HG03342 (cell line): ENCODE results near the gene TESK2.
A peak's percentile ranks its signal among the peaks of the same experiment; 100 is the strongest.

Experiments
- ATAC-seq: cut with Tn5 transposase; IDR thresholded peaks from one replicate; pipeline ENCODE4 v1.9.1; 2021; ENCODE audit warnings: mild to moderate bottlenecking, moderate library complexity; ENCODE audit not compliant: unreplicated experiment

TESK2 gene

DNA sequence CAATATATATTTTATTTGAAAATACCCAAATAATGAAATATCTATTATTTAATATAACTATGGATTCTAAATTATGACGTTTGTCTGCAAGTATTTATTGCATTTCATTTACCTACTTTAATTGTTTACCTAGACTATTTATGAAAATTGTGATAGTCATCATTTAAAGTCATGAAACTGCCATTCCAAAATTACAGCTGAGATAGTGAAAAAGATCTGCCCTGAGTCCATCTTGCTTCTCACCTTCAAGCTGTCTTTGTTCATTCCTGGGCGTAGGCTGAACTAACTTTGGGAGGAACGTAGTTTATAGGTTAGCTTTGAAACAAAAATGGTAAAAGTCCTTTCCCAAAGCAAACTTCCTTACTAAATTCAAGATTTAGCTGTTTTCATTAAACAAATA, 176.7 kb downstream of the TESK2 start:
- ATAC-seq = no peak

DNA sequence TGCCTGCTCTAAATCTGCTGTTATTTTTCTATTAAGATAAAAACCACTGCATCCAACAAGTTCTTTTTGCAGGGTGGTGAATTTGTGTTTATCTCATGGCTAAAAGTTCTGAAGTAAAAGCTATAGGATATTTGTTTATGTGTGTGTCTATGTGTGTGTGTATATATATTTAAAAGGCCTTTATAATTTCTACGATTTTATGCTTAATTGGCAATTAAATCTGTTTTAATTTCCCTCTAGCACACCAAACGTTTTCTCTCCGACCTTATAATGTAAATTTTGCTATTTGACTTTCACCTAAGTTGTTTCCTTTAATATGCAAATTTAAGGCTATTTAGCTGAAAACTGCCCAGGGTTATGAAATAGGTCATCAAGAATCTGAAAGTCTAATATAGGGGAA, 184.1 kb downstream of the TESK2 start:
- no peak for ATAC-seq

DNA sequence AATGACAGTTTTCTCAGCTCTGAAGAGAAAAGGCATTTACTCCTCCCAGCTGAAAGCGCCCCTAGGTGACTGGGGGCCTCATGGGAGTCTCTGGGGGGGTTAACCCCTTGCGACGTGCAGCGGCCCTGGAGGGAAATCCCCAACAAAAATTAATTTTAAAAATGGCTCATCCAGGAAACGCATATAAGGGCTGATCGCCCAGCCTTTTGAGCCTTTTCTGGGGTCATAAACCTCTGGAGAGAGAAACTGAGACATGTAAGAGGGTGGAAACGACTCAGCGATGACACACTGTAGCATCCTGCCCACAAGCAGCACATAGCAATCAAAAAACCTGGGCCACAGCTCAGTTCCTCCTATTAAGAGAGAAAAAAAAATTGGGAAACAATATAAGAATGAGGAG, 184.6 kb downstream of the TESK2 start:
- no peak for ATAC-seq

DNA sequence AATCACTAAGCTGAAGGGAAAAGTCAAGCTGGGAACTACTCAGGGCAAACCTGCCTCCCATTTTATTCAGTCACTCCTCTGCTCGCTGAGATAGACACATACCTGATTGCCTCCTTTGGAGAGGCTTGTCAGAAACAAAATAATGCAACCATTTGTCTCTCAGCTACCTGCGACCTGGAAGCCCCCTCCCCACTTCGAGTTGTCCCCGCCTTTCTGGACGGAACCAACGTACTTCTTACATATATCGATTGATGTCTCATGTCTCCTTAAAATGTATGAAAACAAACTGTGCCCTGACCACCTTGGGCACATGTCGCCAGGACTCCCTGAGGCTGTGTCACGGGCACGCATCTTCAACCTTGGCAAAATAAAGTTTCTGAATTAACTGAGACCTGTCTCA, 185.7 kb downstream of the TESK2 start:
- no peak for ATAC-seq

DNA sequence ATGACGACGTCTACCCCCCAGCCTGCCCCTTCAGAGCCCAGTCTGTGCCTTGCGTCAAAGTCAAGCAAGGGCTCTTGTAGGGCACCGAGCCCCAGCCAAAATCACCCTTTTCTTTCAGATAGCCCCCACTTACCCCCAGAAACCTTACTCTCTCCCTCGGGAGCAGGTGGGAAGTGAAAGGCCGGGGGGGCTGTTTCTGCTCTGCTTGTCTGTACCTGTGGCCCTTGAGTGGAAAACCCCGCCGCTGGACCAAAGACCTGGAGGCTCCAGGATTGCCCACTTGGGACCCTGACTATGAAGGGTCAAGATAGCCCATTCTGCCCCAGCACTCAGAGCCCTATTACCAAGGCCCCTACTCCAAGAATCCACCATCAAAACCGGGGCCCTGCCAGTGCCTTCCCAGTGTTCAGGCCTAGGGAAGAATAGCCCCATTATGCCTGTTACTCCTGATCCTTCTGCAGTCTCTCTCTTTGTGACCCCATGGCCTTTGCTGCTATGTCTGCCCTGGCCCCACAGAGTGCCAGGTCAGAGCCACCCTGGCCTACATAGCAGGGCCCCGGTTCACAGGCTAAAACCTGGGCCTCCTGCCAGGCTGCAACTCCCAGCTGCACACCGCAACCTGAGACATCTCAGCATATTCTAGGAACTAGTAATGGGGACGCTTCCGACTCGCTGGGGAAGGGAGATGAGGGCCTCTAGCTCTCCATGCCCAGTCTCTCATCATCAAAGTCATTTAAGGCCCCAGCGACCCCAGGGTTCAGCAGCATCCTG, 186.5 kb downstream of the TESK2 start:
- ATAC-seq = no peak

DNA sequence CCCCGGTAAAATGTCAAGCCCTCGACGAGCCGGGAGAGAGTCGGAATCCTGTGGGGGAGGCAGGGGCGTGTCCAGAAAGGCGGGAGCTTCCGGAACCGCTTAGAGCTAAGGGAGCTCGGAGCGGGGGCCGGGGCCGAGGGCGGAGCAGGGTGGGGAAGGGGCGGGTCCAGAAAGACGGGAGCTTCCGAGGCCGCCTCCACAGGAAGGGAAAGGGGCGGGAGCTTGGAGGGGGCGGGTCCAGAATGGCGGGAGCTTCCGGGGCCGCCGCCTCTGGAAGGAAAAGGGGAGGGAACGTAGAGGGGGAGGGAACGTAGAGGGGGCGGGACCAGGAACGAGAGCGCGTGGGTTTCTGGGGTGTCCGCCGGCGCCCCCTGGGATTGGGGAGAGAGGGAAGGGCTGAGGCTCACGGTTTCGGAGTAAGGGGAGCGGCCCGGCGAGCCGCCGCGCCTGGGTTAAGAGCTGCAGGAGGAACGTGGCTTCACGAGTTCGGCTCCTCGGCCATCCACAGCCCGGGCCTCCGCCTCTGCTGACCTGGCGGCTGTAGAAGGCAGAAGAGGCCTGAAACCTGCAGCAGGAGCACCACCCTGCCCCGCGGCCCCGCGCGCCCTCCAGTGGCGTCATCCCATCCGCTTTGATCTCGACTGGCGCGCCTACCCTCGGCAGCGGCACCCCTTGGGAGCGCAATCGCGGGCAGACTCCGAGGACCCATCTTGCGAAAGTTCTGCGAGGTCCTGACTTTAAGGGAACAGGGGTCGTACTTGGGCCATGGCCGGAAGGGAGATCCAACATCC, 187.2 kb downstream of the TESK2 start:
- peak; percentile 69 for ATAC-seq

DNA sequence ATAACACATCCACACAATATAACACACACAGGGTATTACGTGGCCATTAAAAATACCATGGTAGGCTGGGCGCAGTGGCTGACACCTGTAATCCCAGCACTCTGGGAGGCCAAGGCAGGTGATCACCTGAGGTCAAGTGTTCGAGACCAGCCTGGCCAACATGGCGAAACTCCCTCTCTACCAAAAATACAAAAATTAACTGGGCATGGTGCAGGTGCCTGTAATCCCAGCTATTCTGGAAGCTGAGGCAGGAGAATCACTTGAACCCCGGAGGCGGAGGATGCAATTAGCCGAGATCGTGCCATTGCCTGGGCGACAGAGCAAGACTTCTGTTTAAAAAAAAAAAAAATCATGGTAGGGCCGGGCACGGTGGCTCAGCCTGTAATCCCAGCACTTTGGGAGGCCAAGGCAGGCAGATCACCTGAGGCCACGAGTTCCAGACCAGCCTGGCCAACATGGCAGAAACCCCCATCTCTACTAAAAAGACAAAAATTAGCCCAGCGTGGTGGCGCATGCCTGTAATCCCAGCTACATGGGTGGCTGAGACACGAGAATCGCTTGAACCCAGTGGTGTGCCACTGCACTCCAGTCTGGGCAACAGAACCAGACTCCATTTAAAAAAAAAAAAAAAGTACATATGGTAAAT, 188.3 kb downstream of the TESK2 start:
- no peak for ATAC-seq

DNA sequence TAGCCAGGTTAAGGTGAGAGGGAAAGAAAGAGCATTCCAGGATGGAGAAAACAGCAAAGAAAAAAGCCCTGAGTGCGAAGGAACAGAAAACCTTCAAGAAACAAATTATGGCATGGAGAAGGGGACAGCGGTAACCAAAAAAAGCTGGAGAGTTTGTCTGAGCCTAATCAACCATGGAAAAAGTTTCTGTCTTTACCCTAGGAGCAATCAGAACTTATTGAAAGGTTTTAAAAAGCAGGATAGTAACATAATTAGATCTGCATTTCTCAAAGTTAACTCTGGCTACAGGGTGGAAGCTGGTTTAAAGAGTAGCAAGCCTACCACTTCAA, 190.3 kb downstream of the TESK2 start:
- no peak for ATAC-seq

DNA sequence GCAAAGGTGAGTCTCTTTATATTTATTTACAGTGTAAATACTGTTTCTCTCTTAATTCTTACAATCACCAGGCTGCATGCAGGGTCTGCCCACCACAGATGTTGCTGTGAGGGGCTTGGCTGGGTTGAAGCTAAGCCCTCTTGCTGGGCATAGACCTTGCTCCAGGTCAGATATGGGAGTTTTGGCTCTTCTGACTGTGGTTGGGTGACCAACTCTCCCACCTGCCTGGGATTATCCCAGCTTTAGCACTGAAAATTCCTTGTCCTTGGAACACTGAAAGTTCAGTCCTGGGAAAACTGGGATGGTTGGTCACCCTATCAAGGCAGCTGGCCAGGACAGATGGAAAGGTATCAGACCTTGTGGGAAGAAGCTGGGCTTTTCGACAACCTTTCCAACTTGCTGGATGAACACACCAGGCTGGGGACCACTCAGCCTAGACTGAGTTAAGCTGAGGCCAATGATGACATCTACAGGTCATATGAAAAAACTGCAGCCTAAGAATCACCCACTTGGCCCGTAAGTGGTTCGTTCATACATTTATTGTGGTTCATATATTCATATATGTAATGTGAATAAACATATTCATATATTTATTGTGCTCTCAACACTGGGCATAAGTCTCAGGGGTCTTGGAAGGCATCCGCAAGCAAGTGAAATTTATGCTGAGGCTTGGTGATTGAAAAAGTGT, 190.8 kb downstream of the TESK2 start:
- ATAC-seq = no peak

DNA sequence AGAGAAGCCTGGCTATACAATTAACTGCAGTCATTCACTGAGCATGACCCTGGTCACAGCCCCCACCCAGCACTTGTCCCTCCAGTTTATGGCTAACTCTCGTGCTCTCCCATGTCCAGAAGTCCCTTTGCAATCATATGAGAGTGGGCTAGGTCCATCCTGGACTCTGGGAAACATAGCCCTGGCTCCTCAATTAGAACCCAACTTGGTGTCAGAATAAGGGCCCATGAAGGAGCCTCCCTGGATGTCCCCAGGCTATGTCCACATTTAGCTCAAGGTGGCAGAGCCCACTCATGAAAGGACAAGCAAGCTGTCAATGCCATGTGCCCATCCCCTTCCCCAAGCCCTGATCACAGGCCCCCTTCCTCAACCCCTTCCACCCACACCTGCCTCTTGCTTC, 191.7 kb downstream of the TESK2 start:
- no peak for ATAC-seq

DNA sequence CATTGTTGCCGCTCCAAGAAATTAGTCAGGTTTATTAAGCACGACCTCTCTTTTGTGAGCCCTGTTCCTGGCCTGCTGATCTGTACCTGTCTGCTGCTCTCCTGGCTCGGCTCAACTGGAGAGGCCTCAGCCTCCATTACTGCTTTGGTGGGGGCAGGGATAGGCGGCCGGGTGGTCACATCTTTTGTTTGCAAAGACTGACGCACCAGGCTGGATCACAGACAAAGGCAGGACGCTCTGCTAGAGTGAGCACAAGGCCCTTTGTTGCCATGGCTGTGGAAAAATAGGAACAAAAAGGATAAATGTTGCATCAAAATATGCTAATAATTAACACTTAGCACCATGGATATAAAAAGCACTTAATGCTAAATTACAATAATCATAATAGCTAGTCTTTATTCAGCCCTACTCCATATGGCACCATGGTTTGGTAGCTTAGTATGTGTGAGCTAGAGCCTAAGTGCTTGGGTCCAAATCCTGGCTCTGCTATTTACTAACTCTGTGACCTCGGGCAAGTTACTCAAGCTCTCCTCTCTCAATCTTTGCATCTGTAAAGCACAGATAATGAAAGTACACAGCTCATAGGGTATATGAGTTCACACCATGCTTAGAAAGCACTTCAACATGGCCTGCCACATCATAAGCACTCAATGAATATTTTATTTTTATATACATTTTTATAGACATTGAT, 193.2 kb downstream of the TESK2 start:
- ATAC-seq = no peak
